Peyer's patch (tissue), 4 donors: ENCODE measurements around the gene ZNF282. TPM values are rescaled to one million over a fixed set of nuclear protein-coding genes. Genes with fewer than 3 reads are reported as not detected.

Source experiments
- DNase-seq, 3 donors: peaks; one replicate each; pipeline ENCODE4 v3.0.0-alpha.2; 2017 to 2019
- H3K27ac ChIP-seq, 4 donors: fragments of 200-600 bp; sonication (generic); one replicate each; pipeline ENCODE4 v1.5.1; 2016 to 2019
- H3K27me3 ChIP-seq, 2 donors: fragments of 200-600 bp; sonication (generic); one replicate each; pipeline ENCODE4 v1.5.1; 2019
- H3K36me3 ChIP-seq, 3 donors: fragments of 200-600 bp; sonication (generic); one replicate each; pipeline ENCODE4 v1.5.1; 2016 to 2019
- H3K4me1 ChIP-seq, 4 donors: fragments of 200-600 bp; sonication (generic); one replicate each; pipeline ENCODE4 v1.5.1; 2016 to 2019
- H3K4me3 ChIP-seq, 4 donors: fragments of 200-600 bp; sonication (generic); 1 replicate in 3 of 4; 2 replicates in 1 of 4; pipeline ENCODE4 v1.5.1; 2016 to 2019; ENCODE audit warnings: mild to moderate bottlenecking in 1 of 4
- H3K9me3 ChIP-seq, 4 donors: fragments of 200-600 bp; sonication (generic); one replicate each; pipeline ENCODE4 v1.5.1; 2016 to 2019; ENCODE audit warnings: mild to moderate bottlenecking in 1 of 4
- CTCF ChIP-seq, 6 experiments: fragments of 450-650 bp in 4 of 6; fragments of 200-600 bp in 2 of 6; sonication (generic) in 1 of 6; IDR thresholded peaks; one replicate each; pipeline ENCODE4 v1.5.1; 2017 to 2019; ENCODE audit warnings: antibody characterized with exemption in 6 of 6, mild to moderate bottlenecking in 3 of 6, moderate library complexity in 1 of 6
- POLR2A ChIP-seq, 2 donors: fragments of 450-650 bp; IDR thresholded peaks; one replicate each; pipeline ENCODE4 v1.5.1; 2017; ENCODE audit warnings: antibody characterized with exemption in 2 of 2, mild to moderate bottlenecking in 2 of 2, moderate library complexity in 2 of 2
- total RNA-seq, 4 donors: library from RNA; depleted of rRNA; stranded (reverse); fragments of >200 nt; gene quantifications; one replicate each; pipeline ENCODE4 v1.1.0, GENCODE V29; 2016

Gene ZNF282
- total RNA-seq, 4 donors from 2014 or later, result 22.8 to 37.3 (median 31.7) TPM

- no peak for DNase-seq
- peaks cover 0 to 56% (median 0%) of the 10 kb centered on the region in 3 donors for H3K36me3 ChIP-seq
- peaks cover 0 to 15% (median 7%) of the 10 kb centered on the region in 4 donors for H3K4me1 ChIP-seq
- no peaks in the 10 kb centered on the region for H3K27me3 ChIP-seq
- no peaks in the 10 kb centered on the region for H3K9me3 ChIP-seq
- H3K27ac ChIP-seq, result no peak overlapping the region
- H3K4me3 ChIP-seq, result no peak overlapping the region
- TF ChIP-seq POLR2A (IDR thresholded peaks at IDR 0.05), result no peak
- no peak for TF ChIP-seq CTCF (IDR thresholded peaks at IDR 0.05)
Observed at GRCh38 chr7:149198161-149198816, 2.9 kb downstream of the ZNF282 start.

- H3K36me3 ChIP-seq, result peaks cover 0 to 67% (median 0%) of the 10 kb centered on the region in 3 donors
- no peak for DNase-seq
- H3K27ac ChIP-seq, result no peak overlapping the region
- H3K4me3 ChIP-seq, result no peak overlapping the region
- peaks cover 0 to 15% (median 7%) of the 10 kb centered on the region in 4 donors for H3K4me1 ChIP-seq
- H3K9me3 ChIP-seq, result no peaks in the 10 kb centered on the region
- no peaks in the 10 kb centered on the region for H3K27me3 ChIP-seq
- TF ChIP-seq CTCF (IDR thresholded peaks at IDR 0.05) (no peak), POLR2A (IDR thresholded peaks at IDR 0.05) (no peak)
Observed at GRCh38 chr7:149199234-149199995, 4.1 kb downstream of the ZNF282 start.

GRCh38 chr7:149202831-149203231, 7.5 kb downstream of the ZNF282 start:
- H3K9me3 ChIP-seq, result no peaks in the 10 kb centered on the region
- no peak for DNase-seq
- peaks cover 0 to under 1% (median 0%) of the 10 kb centered on the region in 4 donors for H3K4me1 ChIP-seq
- peaks cover 0 to 88% (median 0%) of the 10 kb centered on the region in 3 donors for H3K36me3 ChIP-seq
- no peaks in the 10 kb centered on the region for H3K27me3 ChIP-seq
- H3K4me3 ChIP-seq, result no peak overlapping the region
- TF ChIP-seq CTCF (IDR thresholded peaks at IDR 0.05) (no peak), POLR2A (IDR thresholded peaks at IDR 0.05) (no peak)
- H3K27ac ChIP-seq, result no peak overlapping the region

GRCh38 chr7:149205690-149206381, 10.5 kb downstream of the ZNF282 start:
- DNase-seq, result peak in 1 of 3 donors; percentile 51
- Histone ChIP-seq H3K4me1 (no peaks in the 10 kb centered on the region), H3K27me3 (no peaks in the 10 kb centered on the region), H3K9me3 (no peaks in the 10 kb centered on the region), H3K36me3 (peaks cover 0 to 87% (median 0%) of the 10 kb centered on the region in 3 donors), H3K27ac (peak overlapping the region in 1 of 4 donors; percentile 12), H3K4me3 (no peak overlapping the region)
- no peak for TF ChIP-seq CTCF (IDR thresholded peaks at IDR 0.05)
- no peak for TF ChIP-seq POLR2A (IDR thresholded peaks at IDR 0.05)

GRCh38 chr7:149207324-149208035, 12.1 kb downstream of the ZNF282 start:
- Histone ChIP-seq H3K4me3 (no peak overlapping the region), H3K36me3 (peaks cover 0 to 87% (median 0%) of the 10 kb centered on the region in 3 donors), H3K4me1 (no peaks in the 10 kb centered on the region), H3K9me3 (no peaks in the 10 kb centered on the region), H3K27ac (no peak overlapping the region), H3K27me3 (no peaks in the 10 kb centered on the region)
- no peak for DNase-seq
- TF ChIP-seq POLR2A (IDR thresholded peaks at IDR 0.05) (no peak), CTCF (IDR thresholded peaks at IDR 0.05) (no peak)
